Right lobe of liver (tissue), 6 donors: ENCODE data around the gene NAT14. TPM values are rescaled to one million over a fixed set of nuclear protein-coding genes. Genes with fewer than 3 reads are reported as not detected.

Experiments
- ATAC-seq, 4 donors: fragments of 200-7000 bp; cut with Tn5 transposase; one replicate each; pipeline ENCODE4 v1.9.1; 2020; ENCODE audit warnings: mild to moderate bottlenecking in 4 of 4, moderate library complexity in 4 of 4
- DNase-seq, 3 donors: peaks; one replicate each; pipeline ENCODE4 v3.0.0-alpha.2; 2020
- H3K27ac ChIP-seq, 3 donors: fragments of 200-600 bp; one replicate each; pipeline ENCODE4 v1.8.0; 2022
- H3K27me3 ChIP-seq, 2 donors: fragments of 200-600 bp; one replicate each; pipeline ENCODE4 v1.8.0; 2022
- H3K36me3 ChIP-seq, 4 donors: fragments of 200-600 bp; sonication (generic) in 1 of 4; one replicate each; pipeline versions ENCODE4 v1.5.1 to v1.8.0; 2017 to 2022; ENCODE audit warnings: control low read depth in 1 of 4
- H3K4me1 ChIP-seq, 4 donors: fragments of 200-600 bp; sonication (generic) in 1 of 4; one replicate each; pipeline versions ENCODE4 v1.5.1 to v1.8.0; 2017 to 2022; ENCODE audit warnings: control low read depth in 1 of 4
- H3K4me3 ChIP-seq, 3 donors: fragments of 200-600 bp; one replicate each; pipeline ENCODE4 v1.8.0; 2022
- H3K9me3 ChIP-seq, 4 donors: fragments of 200-600 bp; sonication (generic) in 1 of 4; one replicate each; pipeline versions ENCODE4 v1.5.1 to v1.8.0; 2017 to 2022; ENCODE audit warnings: control low read depth in 1 of 4
- CTCF ChIP-seq, 4 donors: fragments of 200-600 bp in 3 of 4; fragments of 450-650 bp in 1 of 4; IDR thresholded peaks; one replicate each; pipeline versions ENCODE4 v1.5.1 to v1.8.0; 2016 to 2022; ENCODE audit warnings: antibody characterized with exemption in 4 of 4, mild to moderate bottlenecking in 2 of 4
- POLR2A ChIP-seq: fragments of 450-650 bp; IDR thresholded peaks from one replicate; pipeline ENCODE4 v1.6.1; 2017; ENCODE audit warnings: antibody characterized with exemption, mild to moderate bottlenecking
- WGBS: methylation state at CpG from one replicate; pipeline ENCODE4 v1.1.6; 2018; ENCODE audit warnings: low coverage, low lambda C conversion rate; ENCODE audit not compliant: insufficient coverage; ENCODE audit errors: missing lambda C conversion rate; 5-methylcytosine and 5-hydroxymethylcytosine counted together
- intact Hi-C, 2 donors: fragments of 100-400 bp; cut with DNase I; formaldehyde crosslinking; loops; one replicate each; pipeline versions ENCODE4 v1.11.2 to v1.14.1; 2022
- total RNA-seq, 6 experiments: library from RNA; depleted of rRNA in 2 of 6; stranded (reverse); fragments of >200 nt in 2 of 6; fragmentation: NEBNext Ultra II Directional in 3 of 6; extraction: Animal tissue kit (Norgen Biotek cat#: 25700) in 3 of 6; gene quantifications; one replicate each; pipeline versions ENCODE4 v1.1.0 to v1.2.4, GENCODE V29; 2016 to 2023
- donor health status: DM: no; HTN: yes; CAD: no.
- donor health status: DM: no; HTN: no; CAD: no.
- donor health status: DM: no; HTN: no; CAD: no.
- donor health status: DM: no; HTN: yes; CAD: no.
- donor health status: DM: no; HTN: yes; CAD: no.

Gene NAT14
- total RNA-seq, 6 experiments from 2014 or later = 2.5 to 6.0 (median 3.9) TPM

GRCh38 chr19:55489711-55490477, 4.9 kb downstream of the NAT14 start:
- H3K4me1 ChIP-seq = no peaks in the 10 kb centered on the region

GRCh38 chr19:55490478-55491432, 5.8 kb downstream of the NAT14 start:
- ATAC-seq = no peak
- H3K4me3 ChIP-seq = no peak overlapping the region
- H3K36me3 ChIP-seq = no peaks in the 10 kb centered on the region
- H3K27me3 ChIP-seq = no peaks in the 10 kb centered on the region
- H3K4me1 ChIP-seq = no peaks in the 10 kb centered on the region
- intact Hi-C loops = loop anchor here in 1 of 2 donors (10.0 kb wide), 1 partner anchor 346 kb away; the partner anchor contains the start of gene TNNT1
- 68% methylated on average over 5 of the region's 52 CpGs for WGBS
- no peak overlapping the region for H3K27ac ChIP-seq
- TF ChIP-seq POLR2A = no peak
- TF ChIP-seq CTCF (IDR thresholded peaks at IDR 0.05) = no peak
- no peaks in the 10 kb centered on the region for H3K9me3 ChIP-seq
- no peak for DNase-seq

More at GRCh38 chr19:55489711-55490477, 4.9 kb downstream of the NAT14 start:
- no peak for ATAC-seq
- Histone ChIP-seq H3K4me3 (no peak overlapping the region), H3K27ac (no peak overlapping the region), H3K36me3 (no peaks in the 10 kb centered on the region), H3K9me3 (no peaks in the 10 kb centered on the region), H3K27me3 (no peaks in the 10 kb centered on the region)
- intact Hi-C loops = loop anchor here in 1 of 2 donors (10.0 kb wide), 1 partner anchor 345 kb away; the partner anchor contains the start of gene TNNT1
- 46% methylated on average over 6 of the region's 21 CpGs for WGBS
- no peak for DNase-seq
- TF ChIP-seq POLR2A = no peak
- TF ChIP-seq CTCF (IDR thresholded peaks at IDR 0.05) = no peak

- intact Hi-C loops = loop anchor here in 1 of 2 donors (10.0 kb wide), 1 partner anchor 347 kb away; the partner anchor contains the start of gene TNNT1
- ATAC-seq (no peak), DNase-seq (no peak)
- H3K9me3 ChIP-seq = no peaks in the 10 kb centered on the region
- no peaks in the 10 kb centered on the region for H3K27me3 ChIP-seq
- TF ChIP-seq CTCF (IDR thresholded peaks at IDR 0.05) (no peak), POLR2A (no peak)
- H3K4me3 ChIP-seq = no peak overlapping the region
- H3K4me1 ChIP-seq = no peaks in the 10 kb centered on the region
- no peaks in the 10 kb centered on the region for H3K36me3 ChIP-seq
- WGBS = 53% methylated on average over 11 of the region's 24 CpGs
- H3K27ac ChIP-seq = no peak overlapping the region
Observed at GRCh38 chr19:55491546-55492360, 6.8 kb downstream of the NAT14 start.

GRCh38 chr19:55492362-55492944, 7.5 kb downstream of the NAT14 start:
- Histone ChIP-seq H3K9me3 (no peaks in the 10 kb centered on the region), H3K27ac (no peak overlapping the region), H3K36me3 (no peaks in the 10 kb centered on the region), H3K4me3 (no peak overlapping the region), H3K27me3 (no peaks in the 10 kb centered on the region), H3K4me1 (no peaks in the 10 kb centered on the region)
- intact Hi-C loops = loop anchor here in 1 of 2 donors (10.0 kb wide), 1 partner anchor 348 kb away; the partner anchor contains the start of gene TNNT1
- 59% methylated on average over 9 of the region's 12 CpGs for WGBS
- no peak for DNase-seq
- no peak for TF ChIP-seq CTCF (IDR thresholded peaks at IDR 0.05)
- TF ChIP-seq POLR2A = no peak
- no peak for ATAC-seq
